Measurements from ENCODE around the gene PINK1. TPM values are rescaled to one million over a fixed set of nuclear protein-coding genes. Genes with fewer than 3 reads are reported as not detected.

The PINK1 gene
- total RNA-seq, 1 donor from 2014 or later: 57.7 TPM

GRCh38 chr1:20614131-20614579 lies 19.1 kb upstream of the PINK1 start:
- DNase-seq (ENCODE audit: low read depth): no peak
- no peak for TF ChIP-seq CTCF (IDR thresholded peaks at IDR 0.05; ENCODE audit: insufficient read depth, low read length, poor library complexity, severe bottlenecking)
- Histone ChIP-seq H3K36me3 (ENCODE audit: control insufficient read depth, insufficient read depth, low read length) (no peaks in the 10 kb centered on the region), H3K4me3 (ENCODE audit: low read depth, low read length) (no peak overlapping the region), H3K27me3 (ENCODE audit: control insufficient read depth, insufficient read depth, low read length) (no peaks in the 10 kb centered on the region)

- no peak for DNase-seq (ENCODE audit: low read depth)
- H3K27me3 ChIP-seq (ENCODE audit: control insufficient read depth, insufficient read depth, low read length): no peaks in the 10 kb centered on the region
- H3K36me3 ChIP-seq (ENCODE audit: control insufficient read depth, insufficient read depth, low read length): no peaks in the 10 kb centered on the region
- no peak overlapping the region for H3K4me3 ChIP-seq (ENCODE audit: low read depth, low read length)
- no peak for TF ChIP-seq CTCF (IDR thresholded peaks at IDR 0.05; ENCODE audit: insufficient read depth, low read length, poor library complexity, severe bottlenecking)
Measured at GRCh38 chr1:20615946-20616846, 17.1 kb upstream of the PINK1 start.

- Histone ChIP-seq H3K4me3 (ENCODE audit: low read depth, low read length) (no peak overlapping the region), H3K27me3 (ENCODE audit: control insufficient read depth, insufficient read depth, low read length) (no peaks in the 10 kb centered on the region), H3K36me3 (ENCODE audit: control insufficient read depth, insufficient read depth, low read length) (no peaks in the 10 kb centered on the region)
- DNase-seq (ENCODE audit: low read depth): no peak
- TF ChIP-seq CTCF (IDR thresholded peaks at IDR 0.05; ENCODE audit: insufficient read depth, low read length, poor library complexity, severe bottlenecking): no peak
Measured at GRCh38 chr1:20616847-20617487, 16.3 kb upstream of the PINK1 start.

- DNase-seq (ENCODE audit: low read depth): no peak
- H3K27me3 ChIP-seq (ENCODE audit: control insufficient read depth, insufficient read depth, low read length): no peaks in the 10 kb centered on the region
- TF ChIP-seq CTCF (IDR thresholded peaks at IDR 0.05; ENCODE audit: insufficient read depth, low read length, poor library complexity, severe bottlenecking): no peak
- no peak overlapping the region for H3K4me3 ChIP-seq (ENCODE audit: low read depth, low read length)
- H3K36me3 ChIP-seq (ENCODE audit: control insufficient read depth, insufficient read depth, low read length): no peaks in the 10 kb centered on the region
Measured at GRCh38 chr1:20618550-20618949, 14.7 kb upstream of the PINK1 start.

GRCh38 chr1:20619999-20620398 lies 13.3 kb upstream of the PINK1 start:
- H3K36me3 ChIP-seq (ENCODE audit: control insufficient read depth, insufficient read depth, low read length): no peaks in the 10 kb centered on the region
- H3K27me3 ChIP-seq (ENCODE audit: control insufficient read depth, insufficient read depth, low read length): no peaks in the 10 kb centered on the region
- no peak for TF ChIP-seq CTCF (IDR thresholded peaks at IDR 0.05; ENCODE audit: insufficient read depth, low read length, poor library complexity, severe bottlenecking)
- no peak overlapping the region for H3K4me3 ChIP-seq (ENCODE audit: low read depth, low read length)
- no peak for DNase-seq (ENCODE audit: low read depth)
